CD4-positive, CD25-positive, alpha-beta regulatory T cell (primary cell): Measurements from ENCODE around the gene ACTN4. TPM values are rescaled to one million over a fixed set of nuclear protein-coding genes. Genes with fewer than 3 reads are reported as not detected.

Source experiments
- ATAC-seq, 2 donors: fragments of 150-1000 bp; cut with Tn5 transposase; one replicate each; pipeline ENCODE4 v1.10.0; 2021; ENCODE audit warnings: low read depth in 2 of 2, moderate number of reproducible peaks in 2 of 2, moderate library complexity in 1 of 2
- DNase-seq, 3 donors: peaks; one replicate each; pipeline versions ENCODE4 v3.0.0 to v3.0.0-alpha.2; 2012 to 2022; ENCODE audit warnings: mixed read lengths in 1 of 3
- H3K27ac ChIP-seq: one replicate; pipeline ENCODE4 v1.7.0; 2013; ENCODE audit warnings: mild to moderate bottlenecking, low read length; ENCODE audit not compliant: insufficient read depth, poor library complexity, severe bottlenecking
- H3K27me3 ChIP-seq: one replicate; pipeline ENCODE4 v1.7.0; 2013; ENCODE audit warnings: low read length; ENCODE audit not compliant: control insufficient read depth, insufficient read depth
- H3K36me3 ChIP-seq: one replicate; pipeline ENCODE4 v1.7.0; 2013; ENCODE audit warnings: mild to moderate bottlenecking, low read length, moderate library complexity; ENCODE audit not compliant: control insufficient read depth, insufficient read depth
- H3K4me1 ChIP-seq: 2 replicates; pipeline ENCODE4 v1.7.0; 2013; ENCODE audit warnings: mild to moderate bottlenecking, low read length; ENCODE audit not compliant: insufficient read depth, control insufficient read depth, poor library complexity, severe bottlenecking
- H3K4me3 ChIP-seq: one replicate; pipeline ENCODE4 v1.7.0; 2013; ENCODE audit warnings: low read depth, mild to moderate bottlenecking, low read length, moderate library complexity
- H3K9me3 ChIP-seq, 2 experiments: 1 replicate in 1 of 2; 2 replicates in 1 of 2; pipeline ENCODE4 v1.7.0; 2013; ENCODE audit warnings: low read length in 2 of 2, mild to moderate bottlenecking in 1 of 2, moderate library complexity in 1 of 2; ENCODE audit not compliant: control insufficient read depth in 2 of 2
- H3K27ac Mint-ChIP-seq, 3 donors: one replicate each; pipeline ENCODE4 v1.8.0; 2020 to 2022; ENCODE audit warnings: mild to moderate bottlenecking in 3 of 3, mixed read lengths in 3 of 3, moderate library complexity in 2 of 3
- H3K27me3 Mint-ChIP-seq: one replicate; pipeline ENCODE4 v1.8.0; 2022; ENCODE audit warnings: mild to moderate bottlenecking, mixed read lengths
- H3K36me3 Mint-ChIP-seq: one replicate; pipeline ENCODE4 v1.8.0; 2020; ENCODE audit warnings: mixed read lengths
- H3K4me1 Mint-ChIP-seq, 4 donors: one replicate each; pipeline ENCODE4 v1.8.0; 2020 to 2022; ENCODE audit warnings: mixed read lengths in 4 of 4, mild to moderate bottlenecking in 1 of 4
- H3K4me3 Mint-ChIP-seq, 4 donors: one replicate each; pipeline ENCODE4 v1.8.0; 2020 to 2022; ENCODE audit warnings: mild to moderate bottlenecking in 4 of 4, mixed read lengths in 4 of 4, moderate library complexity in 3 of 4
- H3K9me3 Mint-ChIP-seq, 7 donors: one replicate each; pipeline ENCODE4 v1.8.0; 2020 to 2022; ENCODE audit warnings: mixed read lengths in 7 of 7, mild to moderate bottlenecking in 3 of 7, moderate library complexity in 2 of 7
- polyA plus RNA-seq, 4 donors: library from polyadenylated mRNA; unstranded; fragments of 300-500 nt; fragmentation: Illumina TruSeq; gene quantifications; one replicate each; pipeline ENCODE4 v1.2.3, GENCODE V29; 2021
- total RNA-seq: library from RNA; stranded (reverse); gene quantifications from one replicate; pipeline ENCODE4 v1.2.3, GENCODE V29; 2022

Gene ACTN4
- total and polyA plus RNA-seq, 5 donors from 2014 or later, result 11.2 to 323 (median 20.2) TPM

GRCh38 chr19:38658462-38659306, 11.2 kb downstream of the ACTN4 start:
- ATAC-seq (no peak), DNase-seq (no peak)
- peaks cover 15% of the 10 kb centered on the region for H3K36me3 Mint-ChIP-seq
- Histone ChIP-seq H3K4me1 (peaks cover 82% of the 10 kb centered on the region), H3K27ac (peak overlapping the region; percentile 83), H3K36me3 (peaks cover 6% of the 10 kb centered on the region), H3K27me3 (no peaks in the 10 kb centered on the region), H3K9me3 (no peaks in the 10 kb centered on the region), H3K4me3 (peak overlapping the region; percentile 57)
- peaks cover 38 to 95% (median 71%) of the 10 kb centered on the region in 4 donors for H3K4me1 Mint-ChIP-seq
- H3K4me3 Mint-ChIP-seq, result peak overlapping the region in 3 of 4 donors; percentile 64 to 86 (median 79)
- peaks cover 0 to 1% (median 0%) of the 10 kb centered on the region in 7 donors for H3K9me3 Mint-ChIP-seq
- peak overlapping the region; percentile 56 to 90 (median 90) for H3K27ac Mint-ChIP-seq
- peaks cover under 1% of the 10 kb centered on the region for H3K27me3 Mint-ChIP-seq

- Mint-ChIP-seq H3K4me1 (peaks cover 33 to 95% (median 68%) of the 10 kb centered on the region in 4 donors), H3K27ac (peak overlapping the region; percentile 23 to 74 (median 69))
These were observed 13.3 kb downstream of the ACTN4 start for GRCh38 chr19:38660724-38661123.

GRCh38 chr19:38661136-38661535, 13.7 kb downstream of the ACTN4 start:
- H3K27me3 Mint-ChIP-seq, result no peaks in the 10 kb centered on the region
- peaks cover 0 to 1% (median 0%) of the 10 kb centered on the region in 7 donors for H3K9me3 Mint-ChIP-seq
- Histone ChIP-seq H3K27me3 (no peaks in the 10 kb centered on the region), H3K36me3 (no peaks in the 10 kb centered on the region), H3K4me3 (no peak overlapping the region), H3K27ac (no peak overlapping the region), H3K9me3 (no peaks in the 10 kb centered on the region), H3K4me1 (peaks cover 82% of the 10 kb centered on the region)
- H3K4me1 Mint-ChIP-seq, result peaks cover 33 to 95% (median 66%) of the 10 kb centered on the region in 4 donors
- DNase-seq (no peak), ATAC-seq (no peak)
- peak overlapping the region in 2 of 3 donors; percentile 23 to 46 for H3K27ac Mint-ChIP-seq
- H3K36me3 Mint-ChIP-seq, result peaks cover 21% of the 10 kb centered on the region
- H3K4me3 Mint-ChIP-seq, result peak overlapping the region in 1 of 4 donors; percentile 21

More at GRCh38 chr19:38660724-38661123, 13.3 kb downstream of the ACTN4 start:
- peaks cover 82% of the 10 kb centered on the region for H3K4me1 ChIP-seq
- Mint-ChIP-seq H3K27me3 (no peaks in the 10 kb centered on the region), H3K36me3 (peaks cover 21% of the 10 kb centered on the region), H3K9me3 (peaks cover 0 to 1% (median 0%) of the 10 kb centered on the region in 7 donors), H3K4me3 (peak overlapping the region in 1 of 4 donors; percentile 21)
- no peak overlapping the region for H3K27ac ChIP-seq
- H3K36me3 ChIP-seq, result no peaks in the 10 kb centered on the region
- DNase-seq, result no peak
- H3K9me3 ChIP-seq, result no peaks in the 10 kb centered on the region
- no peak overlapping the region for H3K4me3 ChIP-seq
- ATAC-seq, result no peak
- no peaks in the 10 kb centered on the region for H3K27me3 ChIP-seq

- no peak overlapping the region for H3K27ac ChIP-seq
- H3K27ac Mint-ChIP-seq, result peak overlapping the region in 2 of 3 donors; percentile 58 to 60
- DNase-seq (no peak), ATAC-seq (no peak)
- peak overlapping the region in 1 of 4 donors; percentile 6 for H3K4me3 Mint-ChIP-seq
- H3K27me3 Mint-ChIP-seq, result no peaks in the 10 kb centered on the region
- peaks cover 21% of the 10 kb centered on the region for H3K36me3 Mint-ChIP-seq
- H3K4me1 ChIP-seq, result peaks cover 82% of the 10 kb centered on the region
- H3K9me3 ChIP-seq, result no peaks in the 10 kb centered on the region
- H3K4me1 Mint-ChIP-seq, result peaks cover 27 to 95% (median 66%) of the 10 kb centered on the region in 4 donors
- H3K27me3 ChIP-seq, result no peaks in the 10 kb centered on the region
- peaks cover 0 to 1% (median 0%) of the 10 kb centered on the region in 7 donors for H3K9me3 Mint-ChIP-seq
- H3K36me3 ChIP-seq, result no peaks in the 10 kb centered on the region
- no peak overlapping the region for H3K4me3 ChIP-seq
These were observed 14.5 kb downstream of the ACTN4 start for GRCh38 chr19:38661996-38662395.

GRCh38 chr19:38662537-38663155, 15.2 kb downstream of the ACTN4 start:
- no peak overlapping the region for H3K27ac ChIP-seq
- no peaks in the 10 kb centered on the region for H3K36me3 ChIP-seq
- no peaks in the 10 kb centered on the region for H3K9me3 ChIP-seq
- peaks cover 0 to 1% (median 0%) of the 10 kb centered on the region in 7 donors for H3K9me3 Mint-ChIP-seq
- H3K27me3 Mint-ChIP-seq, result no peaks in the 10 kb centered on the region
- peaks cover 82% of the 10 kb centered on the region for H3K4me1 ChIP-seq
- no peak for ATAC-seq
- peak overlapping the region in 2 of 3 donors; percentile 58 to 60 for H3K27ac Mint-ChIP-seq
- peaks cover 25 to 95% (median 65%) of the 10 kb centered on the region in 4 donors for H3K4me1 Mint-ChIP-seq
- H3K4me3 ChIP-seq, result no peak overlapping the region
- peak overlapping the region in 1 of 4 donors; percentile 6 for H3K4me3 Mint-ChIP-seq
- DNase-seq, result no peak
- H3K36me3 Mint-ChIP-seq, result peaks cover 24% of the 10 kb centered on the region
- H3K27me3 ChIP-seq, result no peaks in the 10 kb centered on the region

GRCh38 chr19:38663156-38663651, 15.8 kb downstream of the ACTN4 start:
- no peaks in the 10 kb centered on the region for H3K27me3 Mint-ChIP-seq
- H3K9me3 Mint-ChIP-seq, result peaks cover 0 to 1% (median 0%) of the 10 kb centered on the region in 7 donors
- H3K4me1 ChIP-seq, result peaks cover 82% of the 10 kb centered on the region
- H3K4me3 Mint-ChIP-seq, result peak overlapping the region in 2 of 4 donors; percentile 51 to 77
- H3K27me3 ChIP-seq, result no peaks in the 10 kb centered on the region
- no peak for ATAC-seq
- H3K27ac Mint-ChIP-seq, result peak overlapping the region in 2 of 3 donors; percentile 20 to 74
- H3K4me3 ChIP-seq, result no peak overlapping the region
- no peaks in the 10 kb centered on the region for H3K9me3 ChIP-seq
- peaks cover 19 to 95% (median 65%) of the 10 kb centered on the region in 4 donors for H3K4me1 Mint-ChIP-seq
- DNase-seq, result no peak
- H3K36me3 Mint-ChIP-seq, result peaks cover 20% of the 10 kb centered on the region
- peaks cover 3% of the 10 kb centered on the region for H3K36me3 ChIP-seq
- H3K27ac ChIP-seq, result no peak overlapping the region

- H3K27ac ChIP-seq, result peak overlapping the region; percentile 9
- no peaks in the 10 kb centered on the region for H3K9me3 ChIP-seq
- H3K4me3 ChIP-seq, result peak overlapping the region; percentile 37
- Mint-ChIP-seq H3K27ac (peak overlapping the region in 2 of 3 donors; percentile 76 to 88), H3K4me1 (peaks cover 18 to 95% (median 66%) of the 10 kb centered on the region in 4 donors), H3K9me3 (peaks cover 0 to 1% (median 0%) of the 10 kb centered on the region in 7 donors), H3K4me3 (peak overlapping the region in 2 of 4 donors; percentile 43 to 77), H3K27me3 (no peaks in the 10 kb centered on the region), H3K36me3 (peaks cover 17% of the 10 kb centered on the region)
- no peak for ATAC-seq
- peaks cover 3% of the 10 kb centered on the region for H3K36me3 ChIP-seq
- no peaks in the 10 kb centered on the region for H3K27me3 ChIP-seq
- peaks cover 82% of the 10 kb centered on the region for H3K4me1 ChIP-seq
- no peak for DNase-seq
These were observed 16.6 kb downstream of the ACTN4 start for GRCh38 chr19:38663957-38664502.
